ENCODE measurements around the gene TCFL5. TPM values are rescaled to one million over a fixed set of nuclear protein-coding genes. Genes with fewer than 3 reads are reported as not detected.

The TCFL5 gene
- total RNA-seq, 2 donors from 2014 or later = 4.4 to 4.9 TPM

- ATAC-seq (replicated peaks in 1 of 2) = no peak
Measured at GRCh38 chr20:62796699-62797491, 64.7 kb downstream of the TCFL5 start.

GRCh38 chr20:62795023-62795761, 66.4 kb downstream of the TCFL5 start:
- Mint-ChIP-seq H3K9me3 (no peaks in the 10 kb centered on the region), H3K4me3 (peak overlapping the region; percentile 83 to 90), H3K4me1 (ENCODE audit: low read depth) (peaks cover 27% of the 10 kb centered on the region), H3K27ac (peak overlapping the region; percentile 93), H3K27me3 (ENCODE audit: low read depth) (no peaks in the 10 kb centered on the region), H3K36me3 (ENCODE audit: insufficient read depth in 2 of 2) (peaks cover 3 to 6% of the 10 kb centered on the region in 2 donors)
- ATAC-seq (replicated peaks in 1 of 2) = peak; percentile 24 to 28
- DNase-seq = peak; percentile 78 to 80

More at GRCh38 chr20:62796699-62797491, 64.7 kb downstream of the TCFL5 start:
- DNase-seq = no peak
- Mint-ChIP-seq H3K4me1 (ENCODE audit: low read depth) (peaks cover 19% of the 10 kb centered on the region), H3K9me3 (no peaks in the 10 kb centered on the region), H3K36me3 (ENCODE audit: insufficient read depth in 2 of 2) (peaks cover 3 to 6% of the 10 kb centered on the region in 2 donors), H3K4me3 (peak overlapping the region; percentile 65 to 93), H3K27me3 (ENCODE audit: low read depth) (no peaks in the 10 kb centered on the region), H3K27ac (no peak overlapping the region)

GRCh38 chr20:62794007-62794724, 67.5 kb downstream of the TCFL5 start:
- peaks cover 1 to 6% of the 10 kb centered on the region in 2 donors for H3K36me3 Mint-ChIP-seq (ENCODE audit: insufficient read depth in 2 of 2)
- peak; percentile 79 for ATAC-seq (replicated peaks in 1 of 2)
- no peaks in the 10 kb centered on the region for H3K27me3 Mint-ChIP-seq (ENCODE audit: low read depth)
- H3K27ac Mint-ChIP-seq = peak overlapping the region; percentile 93
- peak overlapping the region; percentile 83 to 90 for H3K4me3 Mint-ChIP-seq
- peaks cover 27% of the 10 kb centered on the region for H3K4me1 Mint-ChIP-seq (ENCODE audit: low read depth)
- peak; percentile 97 to 98 for DNase-seq
- H3K9me3 Mint-ChIP-seq = no peaks in the 10 kb centered on the region

- peak overlapping the region; percentile 70 to 81 for H3K4me3 Mint-ChIP-seq
- H3K4me1 Mint-ChIP-seq (ENCODE audit: low read depth) = peaks cover 27% of the 10 kb centered on the region
- H3K9me3 Mint-ChIP-seq = no peaks in the 10 kb centered on the region
- peak overlapping the region; percentile 65 for H3K27ac Mint-ChIP-seq
- no peak for DNase-seq
- no peaks in the 10 kb centered on the region for H3K27me3 Mint-ChIP-seq (ENCODE audit: low read depth)
- peaks cover 0 to 5% of the 10 kb centered on the region in 2 donors for H3K36me3 Mint-ChIP-seq (ENCODE audit: insufficient read depth in 2 of 2)
- no peak for ATAC-seq (replicated peaks in 1 of 2)
Measured at GRCh38 chr20:62793757-62794006, 67.9 kb downstream of the TCFL5 start.

- peak overlapping the region; percentile 70 to 81 for H3K4me3 Mint-ChIP-seq
- ATAC-seq (replicated peaks in 1 of 2) = no peak
Measured at GRCh38 chr20:62792940-62793756, 68.5 kb downstream of the TCFL5 start.

GRCh38 chr20:62792182-62792939, 69.3 kb downstream of the TCFL5 start:
- Mint-ChIP-seq H3K4me3 (peak overlapping the region in 1 of 2 donors; percentile 81), H3K36me3 (ENCODE audit: insufficient read depth in 2 of 2) (no peaks in the 10 kb centered on the region), H3K9me3 (no peaks in the 10 kb centered on the region), H3K27ac (peak overlapping the region; percentile 63), H3K27me3 (ENCODE audit: low read depth) (no peaks in the 10 kb centered on the region), H3K4me1 (ENCODE audit: low read depth) (peaks cover 29% of the 10 kb centered on the region)
- DNase-seq (no peak), ATAC-seq (replicated peaks in 1 of 2) (no peak)

More at GRCh38 chr20:62792940-62793756, 68.5 kb downstream of the TCFL5 start:
- no peaks in the 10 kb centered on the region for H3K9me3 Mint-ChIP-seq
- DNase-seq = no peak
- H3K27ac Mint-ChIP-seq = peak overlapping the region; percentile 85
- H3K27me3 Mint-ChIP-seq (ENCODE audit: low read depth) = no peaks in the 10 kb centered on the region
- peaks cover 0 to 1% of the 10 kb centered on the region in 2 donors for H3K36me3 Mint-ChIP-seq (ENCODE audit: insufficient read depth in 2 of 2)
- peaks cover 27% of the 10 kb centered on the region for H3K4me1 Mint-ChIP-seq (ENCODE audit: low read depth)

GRCh38 chr20:62791301-62792181, 70.1 kb downstream of the TCFL5 start:
- DNase-seq (peak; percentile 78 to 82), ATAC-seq (replicated peaks in 1 of 2) (peak; percentile 14 to 22)
- H3K27me3 Mint-ChIP-seq (ENCODE audit: low read depth) = no peaks in the 10 kb centered on the region
- H3K36me3 Mint-ChIP-seq (ENCODE audit: insufficient read depth in 2 of 2) = no peaks in the 10 kb centered on the region
- no peaks in the 10 kb centered on the region for H3K9me3 Mint-ChIP-seq
- H3K4me1 Mint-ChIP-seq (ENCODE audit: low read depth) = peaks cover 27% of the 10 kb centered on the region
- no peak overlapping the region for H3K27ac Mint-ChIP-seq
- H3K4me3 Mint-ChIP-seq = no peak overlapping the region

Other genes starting within 250 kb of the TCFL5 start
- gene SLCO4A1, start 219.3 kb downstream of the TCFL5 start, total RNA-seq = 10 to 100 TPM; 26.1 to 34.6 TPM
- gene NTSR1, start 153.0 kb downstream of the TCFL5 start, total RNA-seq = not detected
- gene MRGBP, start 65.3 kb downstream of the TCFL5 start, total RNA-seq = 10 to 100 TPM; 14.1 to 14.7 TPM
- gene OGFR, start 57.0 kb downstream of the TCFL5 start, total RNA-seq = 10 to 100 TPM; 42.9 to 44.9 TPM
- gene COL9A3, start 44.8 kb downstream of the TCFL5 start, total RNA-seq = under 1 TPM; 0.31 to 0.46 TPM
- 10 to 100 TPM; 50.0 TPM for gene DIDO1, start 64.7 kb upstream of the TCFL5 start, total RNA-seq
- 10 to 100 TPM; 36.0 to 47.2 TPM for gene GID8, start 76.3 kb upstream of the TCFL5 start, total RNA-seq
- gene SLC17A9, start 90.9 kb upstream of the TCFL5 start, total RNA-seq = 10 to 100 TPM; 10.2 to 11.8 TPM
- gene BHLHE23, start 145.1 kb upstream of the TCFL5 start, total RNA-seq = not detected

All from activated T-cell treated with anti-CD3 and anti-CD28 coated beads, Interleukin-2, amount 50 U/mL, for 72 hours (primary cell).